ENCODE results near the gene RPP25L. TPM values are rescaled to one million over a fixed set of nuclear protein-coding genes. Genes with fewer than 3 reads are reported as not detected.

The RPP25L gene
- total and polyA plus RNA-seq, 12 donors, result 10.5 to 42.9 (median 27.6) TPM

DNA sequence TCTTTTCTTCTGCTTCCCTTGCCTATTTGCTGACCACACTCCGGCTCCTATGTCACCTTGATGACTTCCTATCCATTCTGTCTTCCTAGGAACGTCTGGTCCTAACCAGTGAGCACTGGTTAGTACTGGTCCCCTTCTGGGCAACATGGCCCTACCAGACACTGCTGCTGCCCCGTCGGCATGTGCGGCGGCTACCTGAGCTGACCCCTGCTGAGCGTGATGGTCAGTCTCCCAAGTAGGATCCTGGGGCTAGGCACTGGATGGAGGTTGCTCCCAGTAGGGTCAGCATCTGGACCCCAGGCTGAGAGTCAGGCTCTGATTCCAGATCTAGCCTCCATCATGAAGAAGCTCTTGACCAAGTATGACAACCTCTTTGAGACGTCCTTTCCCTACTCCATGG, 36.8 kb upstream of the RPP25L start:
- no peaks in the 10 kb centered on the region for H3K9me3 ChIP-seq (replicated peaks in 1 of 3)
- intact Hi-C loops (cut with DNase I), result no loop called here
- H3K36me3 ChIP-seq (replicated peaks in 1 of 2), result peaks cover 0 to 26% of the 10 kb centered on the region in 2 donors
- no peaks in the 10 kb centered on the region for H3K27me3 ChIP-seq
- no peak overlapping the region for H3K4me3 ChIP-seq
- DNase-seq, result no peak
- H3K27ac ChIP-seq, result no peak overlapping the region
- H3K4me1 ChIP-seq (replicated peaks in 1 of 2), result peaks cover 45 to 49% of the 10 kb centered on the region in 2 donors
- TF ChIP-seq, protein P1, sequence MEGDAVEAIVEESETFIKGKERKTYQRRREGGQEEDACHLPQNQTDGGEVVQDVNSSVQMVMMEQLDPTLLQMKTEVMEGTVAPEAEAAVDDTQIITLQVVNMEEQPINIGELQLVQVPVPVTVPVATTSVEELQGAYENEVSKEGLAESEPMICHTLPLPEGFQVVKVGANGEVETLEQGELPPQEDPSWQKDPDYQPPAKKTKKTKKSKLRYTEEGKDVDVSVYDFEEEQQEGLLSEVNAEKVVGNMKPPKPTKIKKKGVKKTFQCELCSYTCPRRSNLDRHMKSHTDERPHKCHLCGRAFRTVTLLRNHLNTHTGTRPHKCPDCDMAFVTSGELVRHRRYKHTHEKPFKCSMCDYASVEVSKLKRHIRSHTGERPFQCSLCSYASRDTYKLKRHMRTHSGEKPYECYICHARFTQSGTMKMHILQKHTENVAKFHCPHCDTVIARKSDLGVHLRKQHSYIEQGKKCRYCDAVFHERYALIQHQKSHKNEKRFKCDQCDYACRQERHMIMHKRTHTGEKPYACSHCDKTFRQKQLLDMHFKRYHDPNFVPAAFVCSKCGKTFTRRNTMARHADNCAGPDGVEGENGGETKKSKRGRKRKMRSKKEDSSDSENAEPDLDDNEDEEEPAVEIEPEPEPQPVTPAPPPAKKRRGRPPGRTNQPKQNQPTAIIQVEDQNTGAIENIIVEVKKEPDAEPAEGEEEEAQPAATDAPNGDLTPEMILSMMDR (IDR thresholded peaks at IDR 0.05), result no peak
- no peak for TF ChIP-seq POLR2A (IDR thresholded peaks at IDR 0.05)
- WGBS, 4 donors, result 85 to 99% (median 92%) methylated on average over 3 to 8 of the region's 8 CpGs

DNA sequence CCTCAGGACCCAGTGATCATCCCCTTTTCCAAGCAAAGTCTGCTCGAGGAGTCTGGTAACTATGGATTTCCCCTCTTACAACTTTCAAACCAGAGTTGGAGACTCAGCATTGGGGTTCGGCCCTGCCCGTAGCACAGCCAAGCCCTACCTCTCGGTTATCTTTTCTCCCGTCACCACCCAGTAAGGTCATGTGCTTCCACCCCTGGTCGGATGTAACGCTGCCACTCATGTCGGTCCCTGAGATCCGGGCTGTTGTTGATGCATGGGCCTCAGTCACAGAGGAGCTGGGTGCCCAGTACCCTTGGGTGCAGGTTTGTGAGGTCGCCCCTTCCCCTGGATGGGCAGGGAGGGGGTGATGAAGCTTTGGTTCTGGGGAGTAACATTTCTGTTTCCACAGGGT, 35.8 kb upstream of the RPP25L start:
- H3K9me3 ChIP-seq (replicated peaks in 1 of 3), result no peaks in the 10 kb centered on the region
- intact Hi-C loops (cut with DNase I), result no loop called here
- peak overlapping the region in 3 of 4 donors; percentile 37 to 79 (median 74) for H3K4me3 ChIP-seq
- no peak for TF ChIP-seq POLR2A (IDR thresholded peaks at IDR 0.05)
- TF ChIP-seq, protein P1 (IDR thresholded peaks at IDR 0.05), result no peak
- H3K27ac ChIP-seq, result peak overlapping the region in 2 of 5 donors; percentile 92 to 96
- 34 to 66% (median 36%) methylated on average over 4 to 10 of the region's 10 CpGs for WGBS, 4 donors
- DNase-seq, result peak in 2 of 7 donors; percentile 44 to 64
- no peaks in the 10 kb centered on the region for H3K27me3 ChIP-seq
- peaks cover 36 to 39% of the 10 kb centered on the region in 2 donors for H3K4me1 ChIP-seq (replicated peaks in 1 of 2)
- H3K36me3 ChIP-seq (replicated peaks in 1 of 2), result peaks cover 0 to 26% of the 10 kb centered on the region in 2 donors

DNA sequence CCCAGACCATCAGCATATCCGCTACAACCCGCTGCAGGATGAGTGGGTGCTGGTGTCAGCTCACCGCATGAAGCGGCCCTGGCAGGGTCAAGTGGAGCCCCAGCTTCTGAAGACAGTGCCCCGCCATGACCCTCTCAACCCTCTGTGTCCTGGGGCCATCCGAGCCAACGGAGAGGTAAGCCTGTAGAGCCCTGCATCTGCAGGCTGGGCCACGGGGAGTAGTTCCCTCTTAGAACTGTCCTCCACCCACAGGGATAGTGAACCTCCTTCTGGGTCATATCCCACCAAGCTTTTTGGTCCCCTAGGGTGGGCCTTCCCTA, 35.1 kb upstream of the RPP25L start:
- 0 to 1% (median 0%) methylated on average over 1 to 8 of the region's 8 CpGs for WGBS, 4 donors
- peaks cover 30 to 34% of the 10 kb centered on the region in 2 donors for H3K4me1 ChIP-seq (replicated peaks in 1 of 2)
- intact Hi-C loops (cut with DNase I), result no loop called here
- H3K9me3 ChIP-seq (replicated peaks in 1 of 3), result no peaks in the 10 kb centered on the region
- H3K27ac ChIP-seq, result peak overlapping the region; percentile 69 to 96 (median 84)
- peak overlapping the region; percentile 18 to 79 (median 56) for H3K4me3 ChIP-seq
- peaks cover 0 to 26% of the 10 kb centered on the region in 2 donors for H3K36me3 ChIP-seq (replicated peaks in 1 of 2)
- H3K27me3 ChIP-seq, result no peaks in the 10 kb centered on the region
- DNase-seq, result no peak
- no peak for TF ChIP-seq POLR2A (IDR thresholded peaks at IDR 0.05)
- TF ChIP-seq, protein P1 (IDR thresholded peaks at IDR 0.05), result no peak

DNA sequence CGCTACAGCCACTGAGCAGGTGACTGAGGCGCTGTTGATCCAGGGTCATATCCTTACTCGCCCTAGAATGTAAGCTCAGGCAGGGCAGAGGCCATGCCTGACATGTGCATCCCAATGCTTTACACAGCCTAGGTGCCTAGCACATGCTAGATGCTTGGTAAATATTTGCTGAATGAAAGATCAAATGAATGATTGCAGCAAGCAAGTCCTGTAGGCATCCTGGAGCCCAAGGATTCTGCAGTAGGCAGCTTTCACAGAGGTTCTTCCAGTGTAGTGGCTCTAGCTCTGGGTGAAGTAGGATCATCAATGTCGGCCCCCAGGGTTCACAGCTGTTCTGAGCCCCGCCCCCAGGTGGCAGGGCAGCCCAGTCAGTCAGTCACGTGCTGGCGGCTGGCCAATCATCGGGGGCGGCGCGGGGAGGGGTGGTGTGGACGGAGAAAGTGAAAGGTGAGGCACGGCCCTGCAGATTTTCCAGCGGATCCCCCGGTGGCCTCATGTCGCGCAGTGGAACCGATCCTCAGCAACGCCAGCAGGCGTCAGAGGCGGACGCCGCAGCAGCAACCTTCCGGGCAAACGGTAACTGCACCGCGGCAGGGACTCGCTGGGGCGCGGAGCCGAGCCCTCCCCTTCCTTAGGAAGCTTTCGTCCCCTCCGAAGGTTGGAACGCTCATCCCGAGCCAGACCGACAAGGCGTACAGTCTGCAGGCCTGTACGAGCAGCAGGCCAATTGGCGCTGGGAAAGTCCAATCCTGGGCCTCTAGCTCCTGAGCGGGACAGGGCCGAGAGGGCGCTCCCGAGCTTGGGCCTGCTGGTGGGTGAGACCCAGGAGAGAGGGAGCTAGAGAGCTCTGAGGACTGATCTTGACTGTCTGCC, 34.5 kb upstream of the RPP25L start, which contains the start of gene GALT:
TSS of gene GALT (plus strand) at position 465 of the 873 bp plus-strand sequence. CDS start at position 495, 30 bp downstream.
- Histone ChIP-seq H3K27me3 (no peaks in the 10 kb centered on the region), H3K4me3 (peak within 1 kb of the TSS; percentile 18 to 79 (median 56)), H3K4me1 (replicated peaks in 1 of 2) (peaks cover 26 to 29% of the 10 kb centered on the region in 2 donors), H3K9me3 (replicated peaks in 1 of 3) (no peaks in the 10 kb centered on the region), H3K27ac (peak within 1 kb of the TSS; percentile 69 to 96 (median 84)), H3K36me3 (replicated peaks in 1 of 2) (peaks cover 0 to 26% of the 10 kb centered on the region in 2 donors)
- peak; percentile 96 to 99 (median 97) for DNase-seq
- intact Hi-C loops (cut with DNase I), result no loop called here
- TF ChIP-seq, protein P1 (IDR thresholded peaks at IDR 0.05), result peak in 4 of 6 experiments; percentile 30 to 57 (median 32)
- TF ChIP-seq POLR2A (IDR thresholded peaks at IDR 0.05), result peak; percentile 62 to 82
- 4 to 60% (median 26%) methylated on average over 3 to 43 of the region's 43 CpGs for WGBS, 4 donors
